K562 (cell line): ENCODE data around the gene SARS1. TPM values are rescaled to one million over a fixed set of nuclear protein-coding genes. Genes with fewer than 3 reads are reported as not detected.

Source experiments
- ARID3A ChIP-seq: IDR thresholded peaks from 2 replicates; pipeline ENCODE4 v1.6.1; 2012; ENCODE audit warnings: low read depth, low read length, improper control_type of control experiment, borderline replicate concordance
- CBX8 ChIP-seq: fragments of 200-600 bp; sonication (generic); IDR thresholded peaks from 2 replicates; pipeline ENCODE4 v1.6.1; 2012; ENCODE audit warnings: borderline replicate concordance, mixed run types, low read depth, mild to moderate bottlenecking, moderate library complexity, mixed read lengths, low read length, control low read depth, inconsistent platforms; ENCODE audit not compliant: poor library complexity, severe bottlenecking; ENCODE audit errors: extremely low read depth
- DIDO1 ChIP-seq: fragments of 450-650 bp; IDR thresholded peaks from 2 replicates; pipeline ENCODE4 v1.6.1; 2016; ENCODE audit warnings: low read depth, missing biosample characterization, missing genetic modification characterization
- EZH2 ChIP-seq: IDR thresholded peaks from 2 replicates; pipeline ENCODE4 v1.6.1; 2012; ENCODE audit warnings: low read depth, mild to moderate bottlenecking, inconsistent platforms, low read length, borderline replicate concordance
- KLF10 ChIP-seq: fragments of 250-450 bp; sonication (Bioruptor Pico); IDR thresholded peaks from 2 replicates; pipeline ENCODE4 v1.6.1; 2021; ENCODE audit warnings: matching md5 sums
- NR1H2 ChIP-seq: sonication (generic); formaldehyde crosslinking; IDR thresholded peaks from 2 replicates; pipeline ENCODE4 v1.4.0; 2020; ENCODE audit warnings: mild to moderate bottlenecking, missing genetic modification reagents
- POLR2G ChIP-seq: fragments of 200-400 bp; formaldehyde crosslinking; IDR thresholded peaks from 2 replicates; pipeline ENCODE4 v1.6.1; 2017; ENCODE audit warnings: low read depth, mild to moderate bottlenecking, antibody characterized with exemption, low read length, moderate library complexity
- PTRF ChIP-seq: fragments of 450-650 bp; IDR thresholded peaks from 2 replicates; pipeline ENCODE4 v1.6.1; 2016; ENCODE audit warnings: mild to moderate bottlenecking, missing genetic modification characterization, missing compliant biosample characterization
- RBM14 ChIP-seq: fragments of 200-400 bp; formaldehyde crosslinking; IDR thresholded peaks from 2 replicates; pipeline ENCODE4 v1.6.1; 2018; ENCODE audit warnings: low read depth, mild to moderate bottlenecking, low read length, moderate library complexity, borderline replicate concordance; ENCODE audit not compliant: insufficient read depth
- SMAD1 ChIP-seq: fragments of 150-350 bp; IDR thresholded peaks from 2 replicates; pipeline ENCODE4 v1.6.1; 2014; ENCODE audit warnings: low read length, low read depth; ENCODE audit not compliant: partially characterized antibody
- THRB ChIP-seq: fragments of 450-650 bp; formaldehyde crosslinking; conservative IDR thresholded peaks from 2 replicates; pipeline ENCODE4 v1.4.0; 2022; ENCODE audit warnings: mild to moderate bottlenecking, missing genetic modification characterization
- ZNF395 ChIP-seq: fragments of 200-800 bp; sonication (Bioruptor generic); IDR thresholded peaks from 2 replicates; pipeline ENCODE4 v1.6.1; 2017; ENCODE audit warnings: missing genetic modification characterization, missing compliant biosample characterization
- ZNF592 ChIP-seq: fragments of 450-650 bp; IDR thresholded peaks from 2 replicates; pipeline ENCODE4 v1.6.1; 2017; ENCODE audit warnings: antibody characterized with exemption, mild to moderate bottlenecking
- ZSCAN32 ChIP-seq: fragments of 450-650 bp; formaldehyde crosslinking; IDR thresholded peaks from 2 replicates; pipeline ENCODE4 v1.4.0; 2020; ENCODE audit warnings: mild to moderate bottlenecking, moderate library complexity
- polyA plus RNA-seq, 8 experiments: library from polyadenylated mRNA; depleted of rRNA in 4 of 8; stranded (reverse) in 5 of 8; unstranded in 3 of 8; fragments of >200 nt; fragmentation: Nextera tagmentation in 2 of 8; fragmentation: Illumina TruSeq in 1 of 8; extraction: Ambion mirVana in 2 of 8; extraction: Trizol in 1 of 8; gene quantifications; 2 replicates each; pipeline versions ENCODE4 v1.2.1 to v1.2.3, GENCODE V29; 2011 to 2014; ENCODE audit warnings: inconsistent platforms in 1 of 8, missing spikeins in 1 of 8
- total RNA-seq, 7 experiments: library from RNA; depleted of rRNA in 6 of 7; stranded (reverse); fragments of >200 nt in 6 of 7; fragmentation: Illumina TruSeq in 2 of 7; extraction: Trizol in 2 of 7; gene quantifications; 2 replicates each; pipeline versions ENCODE4 v1.2.1 to v1.2.3, GENCODE V29; 2011 to 2021; ENCODE audit warnings: low replicate concordance in 1 of 7

Gene SARS1
- total and polyA plus RNA-seq, 9 of the 15 experiments (the other 6 are each of a cell fraction or from before 2014, with no cell fraction given): 221 to 623 (median 254) TPM

GRCh38 chr1:109218516-109218915 lies 4.8 kb downstream of the SARS1 start (continued):
- no peak for TF ChIP-seq KLF10 (CRISPR knock-in tag)
- no peak for TF ChIP-seq THRB (CRISPR knock-in tag)
- TF ChIP-seq PTRF (tag): no peak
- TF ChIP-seq EZH2: no peak
- no peak for TF ChIP-seq NR1H2 (CRISPR knock-in tag)
- TF ChIP-seq POLR2G: no peak
- TF ChIP-seq ARID3A: no peak
- TF ChIP-seq RBM14: no peak
- no peak for TF ChIP-seq ZSCAN32
- TF ChIP-seq DIDO1 (tag): no peak
- TF ChIP-seq ZNF395: no peak
- no peak for TF ChIP-seq CBX8
- TF ChIP-seq ZNF592: peak; percentile 91
- TF ChIP-seq SMAD1: no peak
